ENCODE results near the gene JOSD1.

Gene JOSD1

GRCh38 chr22:38697425-38698089 is 3.2 kb downstream of the JOSD1 start:
- Histone ChIP-seq H3K27me3 (ENCODE audit: control insufficient read depth, insufficient read depth, low read length) (no peaks in the 10 kb centered on the region), H3K4me1 (ENCODE audit: control insufficient read depth, low read depth, low read length) (peaks cover 13% of the 10 kb centered on the region), H3K9me3 (ENCODE audit: control insufficient read depth, low read depth, low read length) (no peaks in the 10 kb centered on the region), H3K36me3 (ENCODE audit: control insufficient read depth, low read depth, low read length) (no peaks in the 10 kb centered on the region), H3K9ac (ENCODE audit: low read length) (no peak overlapping the region), H3K27ac (ENCODE audit: low read length) (no peak overlapping the region), H3K4me3 (ENCODE audit: low read length) (no peak overlapping the region)

- Histone ChIP-seq H3K4me3 (ENCODE audit: low read length) (no peak overlapping the region), H3K27me3 (ENCODE audit: control insufficient read depth, insufficient read depth, low read length) (no peaks in the 10 kb centered on the region), H3K9me3 (ENCODE audit: control insufficient read depth, low read depth, low read length) (no peaks in the 10 kb centered on the region), H3K9ac (ENCODE audit: low read length) (no peak overlapping the region), H3K27ac (ENCODE audit: low read length) (no peak overlapping the region), H3K36me3 (ENCODE audit: control insufficient read depth, low read depth, low read length) (no peaks in the 10 kb centered on the region), H3K4me1 (ENCODE audit: control insufficient read depth, low read depth, low read length) (peaks cover 11% of the 10 kb centered on the region)
These were observed 3.9 kb downstream of the JOSD1 start for GRCh38 chr22:38696606-38697424.

DNA sequence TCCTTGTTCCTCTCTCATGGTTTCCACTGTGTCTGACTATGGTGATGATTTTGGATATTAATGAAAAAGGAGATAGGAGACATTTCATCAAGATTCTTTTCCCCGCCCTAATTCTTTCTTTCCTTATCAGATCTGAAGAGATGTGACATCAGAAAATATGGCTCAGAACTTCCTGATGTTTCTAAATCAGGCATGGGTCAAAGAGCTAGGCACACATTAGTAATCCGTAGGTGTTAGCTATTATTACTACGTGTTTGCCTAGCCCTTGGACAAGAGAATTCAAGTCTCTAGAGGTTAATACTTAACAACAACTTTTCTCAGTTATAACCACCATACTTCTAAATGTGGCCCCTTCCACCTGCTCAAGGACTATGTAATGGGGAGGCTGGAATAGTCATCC is 5.8 kb downstream of the JOSD1 start:
- Histone ChIP-seq H3K27me3 (ENCODE audit: control insufficient read depth, insufficient read depth, low read length) (no peaks in the 10 kb centered on the region), H3K4me3 (ENCODE audit: low read length) (no peak overlapping the region), H3K9me3 (ENCODE audit: control insufficient read depth, low read depth, low read length) (no peaks in the 10 kb centered on the region), H3K27ac (ENCODE audit: low read length) (no peak overlapping the region), H3K36me3 (ENCODE audit: control insufficient read depth, low read depth, low read length) (no peaks in the 10 kb centered on the region), H3K4me1 (ENCODE audit: control insufficient read depth, low read depth, low read length) (peaks cover 11% of the 10 kb centered on the region), H3K9ac (ENCODE audit: low read length) (no peak overlapping the region)

DNA sequence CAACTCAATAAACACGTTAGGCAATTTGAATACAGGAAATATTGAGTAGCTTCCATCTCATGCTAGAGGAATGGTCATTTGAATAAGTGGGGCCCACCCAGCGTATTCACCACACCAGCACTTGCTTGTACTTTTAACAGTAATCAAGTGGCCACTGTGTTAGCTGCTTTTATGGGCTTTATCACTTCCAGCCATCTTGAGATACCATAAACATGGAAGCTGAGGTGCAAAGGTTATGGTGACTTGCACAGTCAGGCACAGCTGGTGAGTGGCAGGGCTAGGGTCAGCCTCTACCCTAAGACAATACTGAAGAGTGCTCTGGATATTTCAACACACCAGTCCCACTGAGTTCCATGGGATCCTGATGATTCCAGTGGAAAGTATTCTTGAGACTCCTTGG is 6.7 kb downstream of the JOSD1 start:
- no peak overlapping the region for H3K27ac ChIP-seq (ENCODE audit: low read length)
- H3K4me3 ChIP-seq (ENCODE audit: low read length) = no peak overlapping the region
- H3K36me3 ChIP-seq (ENCODE audit: control insufficient read depth, low read depth, low read length) = peaks cover 4% of the 10 kb centered on the region
- H3K9me3 ChIP-seq (ENCODE audit: control insufficient read depth, low read depth, low read length) = no peaks in the 10 kb centered on the region
- H3K27me3 ChIP-seq (ENCODE audit: control insufficient read depth, insufficient read depth, low read length) = no peaks in the 10 kb centered on the region
- H3K9ac ChIP-seq (ENCODE audit: low read length) = no peak overlapping the region
- H3K4me1 ChIP-seq (ENCODE audit: control insufficient read depth, low read depth, low read length) = peaks cover 2% of the 10 kb centered on the region

DNA sequence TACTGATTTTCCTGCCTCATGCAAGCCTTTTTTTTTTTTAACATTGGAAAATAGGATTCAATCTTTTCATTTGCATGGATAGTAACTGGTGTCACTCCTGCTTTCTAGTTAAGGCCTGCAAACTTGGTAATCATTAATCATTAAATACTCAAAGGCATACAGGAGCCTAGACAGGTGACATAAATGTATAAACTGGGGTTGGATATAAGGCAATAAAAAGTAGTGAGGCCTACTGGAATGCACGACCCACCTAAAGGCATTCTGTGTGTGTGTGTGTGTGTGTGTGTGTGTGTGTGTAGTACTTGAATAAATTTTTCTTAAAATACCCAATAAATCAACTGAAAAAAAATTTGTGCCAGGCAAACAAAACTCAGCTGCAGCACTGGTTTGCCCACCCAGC is 11.1 kb downstream of the JOSD1 start:
- H3K4me3 ChIP-seq (ENCODE audit: low read length) = no peak overlapping the region
- no peak overlapping the region for H3K27ac ChIP-seq (ENCODE audit: low read length)
- no peaks in the 10 kb centered on the region for H3K4me1 ChIP-seq (ENCODE audit: control insufficient read depth, low read depth, low read length)
- no peaks in the 10 kb centered on the region for H3K9me3 ChIP-seq (ENCODE audit: control insufficient read depth, low read depth, low read length)
- H3K36me3 ChIP-seq (ENCODE audit: control insufficient read depth, low read depth, low read length) = peaks cover 24% of the 10 kb centered on the region
- H3K9ac ChIP-seq (ENCODE audit: low read length) = no peak overlapping the region
- no peaks in the 10 kb centered on the region for H3K27me3 ChIP-seq (ENCODE audit: control insufficient read depth, insufficient read depth, low read length)

DNA sequence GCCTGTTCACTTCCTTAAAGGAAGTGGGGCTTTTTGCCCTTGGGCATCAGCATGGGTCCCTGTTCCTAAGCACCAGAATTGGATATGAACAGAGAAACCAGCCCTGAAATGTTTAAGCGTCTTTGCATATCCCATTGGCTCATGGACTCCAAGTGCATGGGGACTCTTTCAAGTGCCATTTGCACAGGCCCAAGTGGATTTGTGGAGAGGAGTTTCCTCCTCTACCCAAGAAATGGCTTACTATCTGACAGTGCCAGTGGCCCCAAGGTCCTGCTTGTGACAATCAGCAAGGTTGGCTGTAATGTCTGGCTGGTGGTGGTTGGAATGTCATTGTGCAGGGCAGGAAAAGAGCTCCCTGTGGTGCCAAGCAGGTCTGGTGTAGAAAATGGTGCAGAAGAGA is 15.0 kb downstream of the JOSD1 start:
- Histone ChIP-seq H3K9me3 (ENCODE audit: control insufficient read depth, low read depth, low read length) (no peaks in the 10 kb centered on the region), H3K36me3 (ENCODE audit: control insufficient read depth, low read depth, low read length) (peaks cover 39% of the 10 kb centered on the region)

DNA sequence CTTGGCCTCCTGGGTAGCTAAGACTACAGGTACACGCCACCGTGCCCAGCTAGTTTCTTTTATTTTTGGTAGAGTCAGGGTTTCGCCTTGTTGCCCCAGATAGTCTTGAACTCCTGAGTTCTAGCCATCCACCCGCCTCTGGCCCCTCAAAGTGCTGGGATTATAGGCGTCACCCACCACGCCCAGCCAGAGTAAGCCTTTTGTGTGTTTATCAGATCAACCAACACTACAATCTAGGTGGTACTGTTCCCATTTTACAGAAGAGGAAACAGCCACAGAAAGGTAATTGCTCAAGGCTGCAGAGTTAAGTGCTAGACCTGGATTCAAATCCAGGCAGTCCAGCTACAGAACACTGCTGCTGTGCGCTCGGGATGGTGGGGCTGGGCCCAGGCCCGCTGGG is 15.8 kb downstream of the JOSD1 start:
- no peaks in the 10 kb centered on the region for H3K27me3 ChIP-seq (ENCODE audit: control insufficient read depth, insufficient read depth, low read length)
- no peaks in the 10 kb centered on the region for H3K9me3 ChIP-seq (ENCODE audit: control insufficient read depth, low read depth, low read length)
- no peak overlapping the region for H3K9ac ChIP-seq (ENCODE audit: low read length)
- no peak overlapping the region for H3K27ac ChIP-seq (ENCODE audit: low read length)
- H3K4me1 ChIP-seq (ENCODE audit: control insufficient read depth, low read depth, low read length) = no peaks in the 10 kb centered on the region
- H3K4me3 ChIP-seq (ENCODE audit: low read length) = no peak overlapping the region
- peaks cover 39% of the 10 kb centered on the region for H3K36me3 ChIP-seq (ENCODE audit: control insufficient read depth, low read depth, low read length)

More for the DNA sequence above, 15.0 kb downstream of the JOSD1 start:
- no peak overlapping the region for H3K4me3 ChIP-seq (ENCODE audit: low read length)
- H3K27me3 ChIP-seq (ENCODE audit: control insufficient read depth, insufficient read depth, low read length) = no peaks in the 10 kb centered on the region
- no peak overlapping the region for H3K27ac ChIP-seq (ENCODE audit: low read length)
- H3K9ac ChIP-seq (ENCODE audit: low read length) = no peak overlapping the region
- H3K4me1 ChIP-seq (ENCODE audit: control insufficient read depth, low read depth, low read length) = no peaks in the 10 kb centered on the region

GRCh38 chr22:38681582-38682335 is 19.0 kb downstream of the JOSD1 start, which contains the start of gene TOMM22:
TSS of gene TOMM22 (plus strand) at chr22:38681957. CDS start at chr22:38681979, 22 bp downstream.
- Histone ChIP-seq H3K4me3 (ENCODE audit: low read length) (peak within 1 kb of the TSS; percentile 92), H3K9ac (ENCODE audit: low read length) (peak within 1 kb of the TSS; percentile 84), H3K4me1 (ENCODE audit: control insufficient read depth, low read depth, low read length) (no peaks in the 10 kb centered on the region), H3K36me3 (ENCODE audit: control insufficient read depth, low read depth, low read length) (peaks cover 18% of the 10 kb centered on the region), H3K9me3 (ENCODE audit: control insufficient read depth, low read depth, low read length) (no peaks in the 10 kb centered on the region), H3K27ac (ENCODE audit: low read length) (peak within 1 kb of the TSS; percentile 64), H3K27me3 (ENCODE audit: control insufficient read depth, insufficient read depth, low read length) (no peaks in the 10 kb centered on the region)

GRCh38 chr22:38675833-38676232 is 24.9 kb downstream of the JOSD1 start:
- Histone ChIP-seq H3K4me1 (ENCODE audit: control insufficient read depth, low read depth, low read length) (no peaks in the 10 kb centered on the region), H3K36me3 (ENCODE audit: control insufficient read depth, low read depth, low read length) (peaks cover 13% of the 10 kb centered on the region), H3K27ac (ENCODE audit: low read length) (no peak overlapping the region), H3K9me3 (ENCODE audit: control insufficient read depth, low read depth, low read length) (no peaks in the 10 kb centered on the region), H3K9ac (ENCODE audit: low read length) (no peak overlapping the region), H3K27me3 (ENCODE audit: control insufficient read depth, insufficient read depth, low read length) (no peaks in the 10 kb centered on the region), H3K4me3 (ENCODE audit: low read length) (no peak overlapping the region)

DNA sequence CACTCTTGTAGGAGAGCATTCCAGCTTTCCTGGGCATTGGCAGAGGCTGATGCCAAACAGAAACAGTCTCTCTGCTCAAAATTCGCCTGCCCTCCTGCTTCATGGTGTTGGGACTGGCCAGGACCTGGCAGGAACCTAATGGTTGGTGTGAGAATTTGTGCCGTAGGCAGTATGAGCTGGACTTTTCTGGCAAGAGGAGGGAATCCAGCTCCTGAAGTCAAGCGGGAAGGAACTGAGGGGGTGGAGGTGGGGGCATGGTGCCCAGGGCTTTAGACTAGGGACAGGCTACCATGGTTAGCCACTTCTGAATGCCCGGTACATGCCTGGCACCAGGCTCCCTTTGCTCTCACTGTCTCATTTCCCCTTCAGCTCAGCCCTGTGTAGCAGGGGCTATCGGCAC is 25.9 kb downstream of the JOSD1 start:
- Histone ChIP-seq H3K27me3 (ENCODE audit: control insufficient read depth, insufficient read depth, low read length) (no peaks in the 10 kb centered on the region), H3K27ac (ENCODE audit: low read length) (no peak overlapping the region), H3K36me3 (ENCODE audit: control insufficient read depth, low read depth, low read length) (peaks cover 13% of the 10 kb centered on the region), H3K4me1 (ENCODE audit: control insufficient read depth, low read depth, low read length) (no peaks in the 10 kb centered on the region), H3K9me3 (ENCODE audit: control insufficient read depth, low read depth, low read length) (no peaks in the 10 kb centered on the region), H3K4me3 (ENCODE audit: low read length) (no peak overlapping the region), H3K9ac (ENCODE audit: low read length) (no peak overlapping the region)

GRCh38 chr22:38657045-38657909 is 43.5 kb downstream of the JOSD1 start:
- Histone ChIP-seq H3K9ac (ENCODE audit: low read length) (peak overlapping the region; percentile 94), H3K36me3 (ENCODE audit: control insufficient read depth, low read depth, low read length) (no peaks in the 10 kb centered on the region), H3K4me1 (ENCODE audit: control insufficient read depth, low read depth, low read length) (peaks cover 8% of the 10 kb centered on the region), H3K9me3 (ENCODE audit: control insufficient read depth, low read depth, low read length) (no peaks in the 10 kb centered on the region), H3K4me3 (ENCODE audit: low read length) (peak overlapping the region; percentile 85), H3K27ac (ENCODE audit: low read length) (peak overlapping the region; percentile 99), H3K27me3 (ENCODE audit: control insufficient read depth, insufficient read depth, low read length) (no peaks in the 10 kb centered on the region)

All from iPS-18a (cell line).